Astrocyte (in vitro differentiated cells and primary cell): ENCODE measurements around the gene DLGAP3. TPM values are rescaled to one million over a fixed set of nuclear protein-coding genes. Genes with fewer than 3 reads are reported as not detected.

Experiments
- DNase-seq: peaks from one replicate; pipeline ENCODE4 v3.0.0-alpha.2; 2010; ENCODE audit warnings: low read depth
- FAIRE-seq: peaks from 2 replicates; lab custom pipeline; 2011; peaks lifted over from hg19 to GRCh38; lab: Jason Lieb, UNC
- H2AFZ ChIP-seq: 2 replicates; pipeline ENCODE4 v1.6.0; 2012; ENCODE audit warnings: low read depth, low read length, inconsistent platforms
- H3K27ac ChIP-seq: 2 replicates; pipeline ENCODE4 v1.5.1; 2011; ENCODE audit warnings: low read depth, low read length, inconsistent platforms
- H3K27me3 ChIP-seq: 2 replicates; pipeline ENCODE4 v1.6.0; 2011; ENCODE audit warnings: low read length, inconsistent platforms; ENCODE audit not compliant: insufficient read depth
- H3K36me3 ChIP-seq: 2 replicates; pipeline ENCODE4 v1.5.1; 2011; ENCODE audit warnings: low read length, inconsistent platforms; ENCODE audit not compliant: insufficient read depth
- H3K4me1 ChIP-seq: 2 replicates; pipeline ENCODE4 v1.5.1; 2011; ENCODE audit warnings: low read length, inconsistent platforms; ENCODE audit not compliant: insufficient read depth
- H3K4me2 ChIP-seq: 2 replicates; pipeline ENCODE4 v1.6.0; 2012; ENCODE audit warnings: low read length, inconsistent platforms
- H3K4me3 ChIP-seq: 2 replicates; pipeline ENCODE4 v1.5.1; 2011; ENCODE audit warnings: low read depth, mild to moderate bottlenecking, low read length, inconsistent platforms; ENCODE audit not compliant: insufficient read depth
- H3K79me2 ChIP-seq: 2 replicates; pipeline ENCODE4 v1.6.0; 2012; ENCODE audit warnings: mild to moderate bottlenecking, low read length, inconsistent platforms; ENCODE audit not compliant: insufficient read depth
- H3K9ac ChIP-seq: 2 replicates; pipeline ENCODE4 v1.6.0; 2012; ENCODE audit warnings: mild to moderate bottlenecking, low read length, inconsistent platforms
- H3K9me3 ChIP-seq: 2 replicates; pipeline ENCODE4 v1.5.1; 2012; ENCODE audit warnings: low read depth, mild to moderate bottlenecking, low read length, inconsistent platforms; ENCODE audit not compliant: insufficient read depth
- H4K20me1 ChIP-seq: 2 replicates; pipeline ENCODE4 v1.6.0; 2012; ENCODE audit warnings: low read length, inconsistent platforms; ENCODE audit not compliant: insufficient read depth
- H3K27ac Mint-ChIP-seq: one replicate; pipeline ENCODE4 v1.8.0; 2021; ENCODE audit warnings: mild to moderate bottlenecking, mixed read lengths; ENCODE audit not compliant: unreplicated experiment
- H3K27me3 Mint-ChIP-seq: one replicate; pipeline ENCODE4 v1.8.0; 2021; ENCODE audit warnings: low read depth, mixed read lengths; ENCODE audit not compliant: unreplicated experiment
- H3K36me3 Mint-ChIP-seq: one replicate; pipeline ENCODE4 v1.8.0; 2021; ENCODE audit warnings: low read depth, mixed read lengths; ENCODE audit not compliant: unreplicated experiment
- H3K4me1 Mint-ChIP-seq: one replicate; pipeline ENCODE4 v1.8.0; 2021; ENCODE audit warnings: low read depth, mixed read lengths; ENCODE audit not compliant: unreplicated experiment
- H3K4me3 Mint-ChIP-seq: one replicate; pipeline ENCODE4 v1.8.0; 2021; ENCODE audit warnings: mild to moderate bottlenecking, moderate library complexity, mixed read lengths; ENCODE audit not compliant: unreplicated experiment
- H3K9me3 Mint-ChIP-seq: one replicate; pipeline ENCODE4 v1.8.0; 2021; ENCODE audit warnings: mild to moderate bottlenecking, mixed read lengths; ENCODE audit not compliant: unreplicated experiment
- EZH2 ChIP-seq: IDR thresholded peaks from 2 replicates; pipeline ENCODE4 v1.6.1; 2012; ENCODE audit warnings: mild to moderate bottlenecking, low read length, inconsistent platforms; ENCODE audit not compliant: insufficient read depth
- total RNA-seq: library from RNA; stranded (reverse); gene quantifications from 2 replicates; pipeline ENCODE4 v1.2.1, GENCODE V29; 2021
- TF ChIP-seq, protein P1 (sequence below): IDR thresholded peaks from 2 replicates; pipeline ENCODE4 v1.5.1; 2011; ENCODE audit warnings: low read depth, mild to moderate bottlenecking, inconsistent platforms, low read length, moderate library complexity; ENCODE audit not compliant: insufficient read depth

DLGAP3 gene
- total RNA-seq, 1 donor from 2014 or later, result 2.7 TPM

GRCh38 chr1:34904236-34905097, 25.0 kb downstream of the DLGAP3 start:
- no peak for FAIRE-seq
- no peak for DNase-seq
- H4K20me1 ChIP-seq, result no peaks in the 10 kb centered on the region
- TF ChIP-seq, protein P1, sequence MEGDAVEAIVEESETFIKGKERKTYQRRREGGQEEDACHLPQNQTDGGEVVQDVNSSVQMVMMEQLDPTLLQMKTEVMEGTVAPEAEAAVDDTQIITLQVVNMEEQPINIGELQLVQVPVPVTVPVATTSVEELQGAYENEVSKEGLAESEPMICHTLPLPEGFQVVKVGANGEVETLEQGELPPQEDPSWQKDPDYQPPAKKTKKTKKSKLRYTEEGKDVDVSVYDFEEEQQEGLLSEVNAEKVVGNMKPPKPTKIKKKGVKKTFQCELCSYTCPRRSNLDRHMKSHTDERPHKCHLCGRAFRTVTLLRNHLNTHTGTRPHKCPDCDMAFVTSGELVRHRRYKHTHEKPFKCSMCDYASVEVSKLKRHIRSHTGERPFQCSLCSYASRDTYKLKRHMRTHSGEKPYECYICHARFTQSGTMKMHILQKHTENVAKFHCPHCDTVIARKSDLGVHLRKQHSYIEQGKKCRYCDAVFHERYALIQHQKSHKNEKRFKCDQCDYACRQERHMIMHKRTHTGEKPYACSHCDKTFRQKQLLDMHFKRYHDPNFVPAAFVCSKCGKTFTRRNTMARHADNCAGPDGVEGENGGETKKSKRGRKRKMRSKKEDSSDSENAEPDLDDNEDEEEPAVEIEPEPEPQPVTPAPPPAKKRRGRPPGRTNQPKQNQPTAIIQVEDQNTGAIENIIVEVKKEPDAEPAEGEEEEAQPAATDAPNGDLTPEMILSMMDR, result no peak
- TF ChIP-seq EZH2, result no peak
- H3K27me3 Mint-ChIP-seq, result peaks cover 56% of the 10 kb centered on the region
- H3K27me3 ChIP-seq, result no peaks in the 10 kb centered on the region
- no peak overlapping the region for H3K27ac Mint-ChIP-seq
- no peaks in the 10 kb centered on the region for H3K4me1 ChIP-seq
- H3K9me3 ChIP-seq, result no peaks in the 10 kb centered on the region
- peaks cover 3% of the 10 kb centered on the region for H3K4me1 Mint-ChIP-seq
- H3K36me3 Mint-ChIP-seq, result peaks cover 2% of the 10 kb centered on the region
- no peak overlapping the region for H3K4me2 ChIP-seq
- no peak overlapping the region for H2AFZ ChIP-seq
- H3K4me3 Mint-ChIP-seq, result no peak overlapping the region
- H3K9me3 Mint-ChIP-seq, result no peaks in the 10 kb centered on the region
- no peak overlapping the region for H3K27ac ChIP-seq
- H3K36me3 ChIP-seq, result no peaks in the 10 kb centered on the region
- no peaks in the 10 kb centered on the region for H3K79me2 ChIP-seq
- no peak overlapping the region for H3K4me3 ChIP-seq
- no peak overlapping the region for H3K9ac ChIP-seq

DNA sequence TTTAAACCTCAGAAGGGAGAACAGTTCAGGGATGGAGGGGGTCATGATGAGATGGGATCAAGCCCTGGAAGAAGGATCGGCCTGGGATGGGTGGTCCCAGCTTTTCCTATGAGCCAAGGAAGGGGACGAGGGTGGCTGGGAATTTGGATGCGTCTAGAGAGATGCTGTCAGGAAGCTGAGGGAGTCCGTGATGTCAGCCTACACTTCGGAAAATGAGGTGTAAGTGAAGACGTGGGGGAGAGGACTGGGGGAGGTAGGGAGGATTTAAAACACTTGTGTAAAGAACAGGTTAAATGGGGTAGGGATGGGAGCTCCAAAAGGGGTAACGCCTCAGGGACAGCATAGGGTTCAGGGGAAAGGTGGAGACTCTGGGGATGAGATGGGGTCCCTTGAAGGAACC, 27.5 kb downstream of the DLGAP3 start:
- FAIRE-seq (no peak), DNase-seq (no peak)
- Histone ChIP-seq H3K27me3 (peaks cover 6% of the 10 kb centered on the region), H3K4me2 (no peak overlapping the region), H3K27ac (no peak overlapping the region), H3K9me3 (no peaks in the 10 kb centered on the region), H3K4me1 (no peaks in the 10 kb centered on the region), H2AFZ (no peak overlapping the region), H3K4me3 (no peak overlapping the region), H4K20me1 (no peaks in the 10 kb centered on the region), H3K36me3 (no peaks in the 10 kb centered on the region), H3K79me2 (no peaks in the 10 kb centered on the region), H3K9ac (no peak overlapping the region)
- Mint-ChIP-seq H3K9me3 (no peaks in the 10 kb centered on the region), H3K27me3 (peaks cover 45% of the 10 kb centered on the region), H3K36me3 (peaks cover 6% of the 10 kb centered on the region), H3K27ac (no peak overlapping the region), H3K4me1 (peaks cover 6% of the 10 kb centered on the region), H3K4me3 (no peak overlapping the region)
- TF ChIP-seq EZH2, result no peak
- TF ChIP-seq, protein P1, result no peak
